Activated CD4-positive, CD25-positive, alpha-beta regulatory T cell treated with anti-CD3 and anti-CD28 coated beads, Interleukin-2, amount 50 U/mL, for 24 hours (primary cell): ENCODE results near the gene UNC119.
"Not testable (repeated sequence)": the region's sequence is repeated elsewhere in the genome, so short reads cannot be mapped to it uniquely, and the experiment has no call there.

Source experiments
- ATAC-seq, 2 donors: fragments of 150-1000 bp; cut with Tn5 transposase; one replicate each; pipeline ENCODE4 v1.10.0; 2021; ENCODE audit warnings: mild to moderate bottlenecking in 1 of 2, moderate library complexity in 1 of 2

The UNC119 gene

DNA sequence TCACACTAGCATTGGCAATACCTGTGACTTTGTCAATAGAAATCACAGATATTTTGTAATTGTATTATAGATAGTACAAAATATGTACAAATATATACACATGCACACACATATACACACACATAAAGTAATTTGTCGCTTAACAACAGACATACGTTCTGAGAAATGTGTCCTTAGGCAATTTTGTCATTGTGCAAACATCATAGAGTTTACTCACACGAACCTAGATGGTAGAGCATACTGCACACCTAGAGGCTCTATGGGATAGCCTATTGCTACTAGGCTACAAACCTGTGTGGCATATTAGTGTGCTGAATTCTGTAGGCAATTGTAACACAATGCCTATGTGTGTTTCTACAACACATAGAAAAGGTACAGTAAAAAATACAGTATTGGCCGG, 11.0 kb downstream of the UNC119 start:
- ATAC-seq = no peak

DNA sequence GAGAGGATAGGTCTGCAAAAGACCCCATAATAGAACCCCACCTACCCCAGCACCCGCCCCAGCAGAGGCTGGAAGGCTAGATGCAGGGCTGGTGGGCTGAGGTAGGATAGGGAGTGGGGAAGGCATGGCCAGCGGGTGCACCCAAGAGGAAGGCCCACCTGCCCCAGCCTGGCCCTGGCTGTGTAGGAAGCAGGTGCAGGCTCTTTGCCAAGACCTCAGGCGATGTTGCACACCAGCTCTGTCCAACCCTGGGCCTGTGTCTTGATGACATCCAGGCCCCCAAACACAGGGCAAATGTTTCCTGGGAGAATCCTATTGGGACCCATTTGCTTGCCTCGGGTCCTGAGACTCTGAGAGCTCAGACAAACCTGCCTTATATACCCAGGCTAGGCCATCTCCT, 12.2 kb downstream of the UNC119 start:
- ATAC-seq = no peak

DNA sequence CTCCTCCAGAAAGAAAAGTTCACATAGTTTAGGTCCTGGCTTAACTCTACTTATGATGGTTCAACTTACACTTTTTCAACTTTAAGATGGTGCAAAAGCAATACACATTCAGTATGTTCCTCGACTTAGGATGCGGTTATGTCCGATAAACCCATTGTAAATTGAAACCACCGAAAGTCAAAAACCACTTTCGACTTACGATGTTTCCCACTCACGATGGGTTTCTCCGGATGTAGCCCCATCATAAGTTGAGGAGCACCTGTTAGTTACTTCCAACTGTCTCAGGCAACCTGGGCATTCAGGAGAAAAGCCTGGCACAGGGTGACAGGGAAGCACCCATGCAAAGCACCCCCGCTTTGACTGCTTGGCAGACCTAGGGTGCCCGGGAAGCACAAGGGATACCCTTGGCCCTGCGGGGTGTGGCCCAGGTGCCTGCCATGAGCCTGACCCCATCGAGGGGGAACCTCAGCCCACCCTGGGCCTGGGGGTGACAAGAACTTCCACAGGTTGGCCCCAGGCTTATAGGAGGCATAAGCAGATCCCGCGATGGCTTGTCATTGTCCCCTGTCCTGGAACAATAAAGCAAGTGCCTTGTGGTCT, 14.0 kb downstream of the UNC119 start:
- ATAC-seq = no peak

DNA sequence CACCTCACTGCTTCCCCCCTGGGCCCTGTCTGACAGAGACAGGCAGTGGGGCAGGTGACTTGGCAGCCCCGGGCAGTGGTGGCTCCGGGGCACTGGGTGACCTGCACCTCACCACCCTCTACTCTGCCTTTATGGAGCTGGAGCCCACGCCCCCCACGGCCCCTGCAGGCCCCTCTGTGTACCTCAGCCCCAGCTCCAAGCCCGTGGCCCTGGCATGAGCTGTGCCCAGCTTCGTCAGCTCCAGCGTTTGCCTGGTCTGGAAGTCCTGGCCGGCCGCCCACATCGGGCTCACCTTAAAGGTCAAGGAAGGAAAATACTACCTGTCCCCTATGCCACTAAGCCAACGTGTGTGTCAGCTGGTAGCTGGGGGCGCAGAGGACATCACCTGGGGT, 15.2 kb downstream of the UNC119 start:
- ATAC-seq = no peak

DNA sequence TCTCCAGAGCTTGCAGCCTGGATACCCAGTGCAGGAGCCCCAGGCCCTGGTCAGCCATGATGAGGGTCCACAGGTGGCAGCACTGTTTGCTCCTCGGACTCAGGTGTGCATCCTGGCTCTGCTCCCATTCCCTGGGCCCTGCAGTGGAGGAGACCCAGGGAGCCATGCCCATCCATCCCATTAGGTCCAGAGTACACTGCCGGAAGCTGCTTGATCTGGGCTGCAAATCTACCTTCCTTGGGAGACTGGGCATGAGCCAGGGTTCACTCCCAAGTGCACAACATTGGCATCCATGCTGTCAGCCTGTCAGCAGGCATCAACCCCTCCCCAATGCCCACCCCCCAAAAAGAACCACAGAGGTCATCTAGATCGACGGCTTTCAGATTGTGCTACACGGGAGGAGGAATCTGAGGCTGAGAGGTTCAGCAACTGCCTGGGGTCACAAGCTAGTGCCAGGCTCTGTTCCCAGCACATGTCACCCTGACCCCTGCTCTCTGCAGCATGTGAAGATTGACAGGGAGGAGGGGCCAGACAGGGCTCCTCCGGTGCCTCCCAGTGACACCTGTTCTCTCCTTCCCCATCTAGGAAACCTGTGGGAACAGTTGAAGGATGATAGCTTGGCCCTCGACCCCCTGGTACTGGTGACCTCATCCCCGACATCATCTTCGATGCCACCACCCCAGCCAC, 15.7 kb downstream of the UNC119 start:
- no peak for ATAC-seq

DNA sequence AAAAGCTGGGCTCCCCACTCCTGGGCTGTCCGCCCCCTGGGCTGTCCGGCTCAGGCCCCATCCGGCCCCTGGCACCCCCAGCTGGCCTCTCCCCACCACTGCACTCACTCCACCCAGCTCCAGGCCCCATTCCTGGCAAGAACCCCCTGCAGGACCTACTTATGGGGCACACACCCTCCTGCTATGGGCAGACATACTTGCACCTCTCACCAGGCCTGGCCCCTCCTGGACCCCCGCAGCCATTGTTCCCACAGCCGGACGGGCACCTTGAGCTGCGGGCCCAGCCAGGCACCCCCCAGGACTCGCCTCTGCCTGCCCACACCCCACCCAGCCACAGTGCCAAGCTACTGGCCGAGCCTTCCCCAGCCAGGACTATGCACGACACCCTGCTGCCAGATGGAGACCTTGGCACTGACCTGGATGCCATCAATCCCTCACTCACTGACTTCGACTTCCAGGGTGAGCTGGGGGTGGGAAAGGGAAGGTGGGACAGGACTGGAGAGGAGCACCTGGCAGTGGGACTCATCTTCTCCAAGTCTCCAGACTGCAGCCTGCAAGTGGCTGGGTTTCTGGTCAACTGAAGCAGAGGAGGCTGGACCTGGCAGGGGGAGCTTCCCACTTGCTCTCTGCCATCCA, 17.6 kb downstream of the UNC119 start:
- no peak for ATAC-seq

DNA sequence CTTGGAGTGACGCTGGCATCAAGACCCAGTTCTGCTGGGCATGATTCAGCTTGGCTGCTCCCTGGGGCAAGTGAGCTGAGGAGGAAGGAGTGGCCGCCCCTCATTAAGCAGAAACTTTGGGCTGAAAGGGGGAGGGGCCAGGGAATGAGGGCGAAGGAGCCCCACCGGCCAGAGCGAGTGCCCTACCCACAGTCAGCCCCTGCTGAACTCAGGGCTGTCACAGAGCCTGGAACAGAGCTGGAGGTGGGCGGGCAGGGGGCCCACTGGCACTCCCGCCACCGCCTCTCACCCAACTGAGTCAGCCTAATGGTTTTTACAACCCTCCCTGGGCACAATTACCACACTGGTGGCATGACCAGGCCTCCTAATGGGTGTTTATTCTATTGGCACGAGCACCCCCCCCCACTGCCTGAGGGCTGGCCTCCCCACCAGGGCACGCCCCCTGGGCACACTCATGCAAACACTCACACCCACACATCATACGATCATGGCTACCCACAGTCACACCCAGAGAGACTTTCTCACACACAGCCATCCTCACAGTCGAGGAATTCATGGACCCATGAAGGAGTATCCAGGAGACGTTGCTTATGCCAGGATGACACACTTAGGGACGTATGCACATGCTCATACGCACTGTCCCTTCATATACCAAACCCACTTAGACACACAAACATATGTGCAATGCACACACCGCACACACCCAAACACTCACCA, 19.2 kb downstream of the UNC119 start:
- no peak for ATAC-seq

DNA sequence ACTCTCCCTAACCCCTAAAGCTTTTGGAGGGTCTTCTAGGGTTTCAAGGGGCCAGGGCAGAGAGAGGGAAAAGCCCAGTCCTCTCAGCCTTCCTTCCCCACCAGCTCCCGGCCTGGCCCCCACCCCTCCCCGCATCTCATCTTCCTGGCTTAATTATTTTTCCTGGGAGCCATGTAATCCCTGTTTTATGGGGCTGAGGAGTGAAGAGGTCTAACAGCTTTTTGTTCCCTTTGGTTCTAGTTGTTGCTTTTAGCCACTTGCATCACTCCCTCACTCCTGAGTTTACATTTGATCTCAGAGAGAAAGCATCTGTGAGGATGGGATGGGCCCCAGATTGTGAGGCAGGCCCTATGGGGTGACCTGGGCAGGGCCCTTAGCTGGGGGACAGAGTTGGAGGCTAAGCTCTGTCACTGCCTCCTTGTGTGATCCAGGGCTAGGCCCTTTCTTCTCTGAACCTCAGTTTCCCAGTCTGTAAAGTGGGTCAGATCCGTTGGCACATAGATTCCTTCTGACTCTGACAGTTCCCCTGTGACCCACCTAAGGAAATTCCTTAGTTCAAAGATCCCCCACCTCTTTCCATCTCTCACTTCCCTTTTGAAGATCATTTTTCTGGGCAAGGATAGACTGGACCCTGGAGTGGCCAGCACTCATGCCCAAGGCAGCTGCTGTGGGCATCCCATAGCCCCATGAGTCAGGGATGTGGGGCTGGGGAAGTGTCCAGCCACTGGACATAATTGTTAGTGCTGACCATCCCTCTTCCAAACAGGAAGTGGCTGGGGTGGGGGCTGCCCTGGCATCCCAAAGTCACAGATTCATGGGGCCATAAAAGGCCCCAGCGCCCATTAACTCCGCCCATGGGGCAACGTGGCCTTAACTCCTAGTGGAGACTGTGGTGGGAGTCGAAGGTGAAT, 20.1 kb downstream of the UNC119 start:
- ATAC-seq = no peak

DNA sequence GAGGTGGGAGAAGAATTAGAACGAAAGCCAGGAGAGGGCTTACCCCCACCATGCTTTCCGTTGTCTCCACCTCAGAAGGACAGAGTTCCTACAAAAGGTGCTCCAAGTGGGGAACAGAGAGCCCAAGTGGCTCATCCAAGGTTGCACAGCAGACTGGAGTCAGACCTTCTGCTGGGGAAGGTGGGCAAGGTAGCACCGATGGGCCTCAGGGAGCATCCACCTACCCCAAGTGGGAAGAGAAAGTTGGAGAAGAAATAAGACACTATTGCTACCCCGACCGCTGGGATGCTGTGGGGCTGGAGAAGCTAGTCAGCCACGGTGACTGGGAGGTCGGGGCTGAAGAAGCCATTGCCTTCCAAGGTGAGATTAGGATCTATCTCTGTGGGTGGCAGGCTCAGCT, 21.5 kb downstream of the UNC119 start:
- no peak for ATAC-seq

DNA sequence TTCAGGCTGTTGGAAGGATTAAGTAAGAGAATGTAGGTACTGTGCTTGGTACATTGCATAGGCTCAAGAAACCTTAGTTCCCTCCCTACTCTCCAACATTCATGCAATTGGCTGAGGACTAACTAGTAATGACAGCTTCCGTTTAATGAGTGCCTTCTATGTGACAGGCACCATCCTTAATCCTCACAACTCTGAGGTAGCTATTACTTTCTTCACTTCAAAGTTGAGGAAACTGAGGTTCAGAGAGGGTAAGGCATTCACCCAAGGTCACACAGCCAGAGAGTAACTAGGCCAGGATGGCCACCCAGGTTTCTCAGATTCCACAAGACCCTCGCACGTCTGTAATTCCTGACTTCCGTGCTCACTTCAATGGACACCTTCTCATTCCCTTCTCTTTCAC, 22.2 kb downstream of the UNC119 start:
- no peak for ATAC-seq

DNA sequence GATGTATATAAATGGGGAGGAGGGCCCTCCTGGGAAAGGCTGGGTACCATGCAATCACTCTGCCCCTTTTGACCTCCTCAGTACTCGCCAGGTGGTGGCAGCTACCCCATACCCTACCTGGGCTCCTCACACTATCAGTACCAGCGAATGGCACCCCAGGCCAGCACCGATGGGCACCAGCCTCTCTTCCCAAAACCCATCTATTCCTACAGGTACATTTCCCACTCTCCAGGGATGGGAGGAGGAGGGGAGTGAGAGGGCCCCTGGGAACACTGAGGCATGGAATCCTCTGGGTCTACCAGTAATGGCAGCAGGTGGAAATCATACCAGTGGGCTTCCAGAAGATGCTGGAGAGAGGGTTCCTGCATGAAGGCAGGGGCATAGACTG, 23.4 kb downstream of the UNC119 start:
- ATAC-seq = no peak

DNA sequence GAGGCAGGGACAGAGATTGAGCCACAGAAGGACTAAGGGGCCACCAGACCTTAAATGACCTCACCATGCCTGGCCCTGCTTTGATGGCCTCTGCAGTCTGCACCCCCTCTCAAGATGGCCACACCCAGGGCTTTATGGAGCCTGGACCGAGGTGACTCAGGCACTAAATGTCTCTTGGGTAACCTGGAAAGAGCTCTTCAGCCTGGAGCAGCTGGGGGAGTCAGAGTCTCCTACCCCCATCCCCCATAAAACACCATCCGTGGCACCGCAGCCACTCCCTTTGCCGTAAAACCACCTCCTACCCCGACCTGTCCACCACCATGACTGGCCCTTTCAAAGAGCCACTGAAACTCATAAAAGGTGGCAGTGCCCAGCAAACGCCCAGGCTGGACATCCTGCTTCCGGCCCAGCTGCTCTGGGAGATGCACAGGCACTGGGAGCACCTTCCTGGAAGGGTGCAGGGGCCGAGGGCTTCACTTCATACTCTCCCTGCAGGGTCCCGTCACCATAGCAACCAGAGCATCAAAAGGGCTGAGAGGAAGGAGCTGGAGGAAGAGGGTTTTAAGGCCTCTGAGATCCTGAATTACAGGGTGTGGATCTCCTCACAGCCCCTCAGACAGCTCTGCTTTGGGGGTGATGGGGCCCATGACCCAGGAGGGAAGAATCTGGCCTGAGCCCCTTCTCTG, 24.0 kb downstream of the UNC119 start:
- no peak for ATAC-seq

DNA sequence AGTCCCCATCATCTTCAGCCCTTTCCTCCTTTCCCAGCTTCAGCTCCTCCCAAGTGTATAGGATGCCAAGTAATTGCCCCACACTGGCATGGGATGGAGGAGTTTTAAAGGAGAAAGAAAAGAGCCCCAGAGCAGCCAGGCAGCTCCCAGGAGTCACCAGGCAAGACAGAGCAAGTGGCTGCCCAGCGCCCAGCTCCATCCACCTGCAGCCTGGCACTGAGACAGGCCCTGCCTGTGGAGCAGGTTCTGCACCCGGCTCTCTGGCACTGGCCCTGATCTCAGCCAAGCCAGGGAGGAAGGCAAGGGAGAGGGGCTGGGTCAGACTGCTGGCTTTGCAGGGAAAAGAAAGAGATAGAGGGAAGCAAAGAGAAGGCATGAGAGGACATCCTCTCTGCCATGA, 24.6 kb downstream of the UNC119 start:
- ATAC-seq = no peak

DNA sequence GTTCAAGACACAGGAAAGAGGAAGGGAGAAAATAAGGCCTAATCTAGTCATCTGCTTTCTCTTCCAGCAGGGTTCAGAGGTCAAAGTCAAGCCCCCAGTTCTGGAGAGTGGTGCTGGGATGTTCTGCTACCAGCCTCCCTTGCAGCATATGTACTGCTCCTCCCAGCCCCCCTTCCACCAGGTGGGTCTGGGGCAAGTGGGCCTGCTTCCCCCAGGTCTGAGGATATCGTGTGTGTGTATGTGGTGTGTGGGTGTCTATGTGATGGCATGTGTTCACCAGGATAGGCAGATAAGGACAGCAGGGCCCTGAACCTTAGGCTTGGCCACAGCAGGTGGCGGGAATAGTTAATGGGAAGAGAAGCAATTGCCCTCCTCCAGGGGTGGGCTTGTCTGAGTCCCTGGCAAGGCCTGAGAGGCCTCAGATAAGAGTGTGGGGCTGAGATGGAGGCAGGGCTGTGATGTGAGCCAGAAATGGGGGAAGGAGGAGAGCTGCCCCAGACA, 25.2 kb downstream of the UNC119 start:
- ATAC-seq = no peak

DNA sequence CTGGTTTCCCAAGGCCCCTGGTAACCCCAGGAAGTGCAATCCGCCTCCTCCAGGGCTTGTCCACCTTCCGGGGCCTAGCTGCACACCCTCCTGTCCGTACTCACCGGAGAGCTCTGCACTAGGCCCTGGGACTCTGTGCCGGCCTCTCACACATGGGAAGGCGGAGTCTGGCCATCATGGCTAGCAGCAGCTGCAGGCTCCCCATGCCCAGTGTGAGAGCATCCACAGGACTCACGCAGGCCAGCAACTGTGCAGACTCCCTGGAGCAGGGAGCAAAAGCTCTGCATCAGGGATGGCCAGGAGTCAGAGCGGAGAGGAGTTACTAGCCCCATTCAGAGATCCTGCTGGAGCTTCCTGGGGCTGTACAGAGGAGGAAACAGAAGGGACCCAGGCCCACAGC, 26.0 kb downstream of the UNC119 start:
- no peak for ATAC-seq

DNA sequence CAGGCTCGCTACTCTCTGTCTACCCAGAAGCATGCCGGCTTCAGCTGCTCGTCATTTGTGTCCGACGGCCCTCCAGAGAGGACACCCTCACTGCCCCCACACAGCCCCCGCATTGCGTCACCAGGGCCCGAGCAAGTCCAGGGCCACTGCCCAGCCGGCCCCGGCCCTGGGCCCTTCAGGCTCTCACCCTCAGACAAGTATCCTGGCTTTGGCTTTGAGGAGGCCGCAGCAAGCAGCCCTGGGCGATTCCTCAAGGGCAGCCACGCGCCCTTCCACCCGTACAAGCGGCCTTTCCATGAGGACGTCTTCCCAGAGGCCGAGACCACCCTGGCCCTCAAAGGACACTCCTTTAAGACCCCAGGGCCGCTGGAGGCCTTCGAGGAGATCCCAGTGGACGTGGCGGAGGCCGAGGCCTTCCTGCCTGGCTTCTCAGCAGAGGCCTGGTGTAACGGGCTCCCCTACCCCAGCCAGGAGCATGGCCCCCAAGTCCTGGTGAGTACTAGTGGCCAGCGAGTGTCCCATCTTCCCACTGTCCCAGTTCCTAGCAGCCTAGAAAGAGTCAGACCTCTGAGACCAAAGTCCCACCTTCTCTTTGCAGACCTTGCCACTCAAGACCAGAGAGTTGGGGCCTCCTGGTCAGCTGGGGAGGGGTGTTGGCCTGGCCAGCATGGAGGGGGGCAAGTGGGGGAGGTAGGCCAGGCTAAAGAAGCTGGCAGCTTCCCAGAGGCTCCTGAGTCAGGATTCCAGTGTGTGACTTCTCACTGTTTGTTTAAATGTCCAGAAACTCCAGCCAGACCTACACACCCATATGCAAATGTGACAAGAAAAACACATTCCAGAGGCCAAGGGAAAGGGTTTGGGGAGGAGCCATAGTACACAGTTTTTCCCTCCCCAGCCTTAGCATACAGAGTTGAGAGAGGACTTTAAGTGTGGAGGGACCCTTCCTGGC, 27.7 kb downstream of the UNC119 start:
- no peak for ATAC-seq

DNA sequence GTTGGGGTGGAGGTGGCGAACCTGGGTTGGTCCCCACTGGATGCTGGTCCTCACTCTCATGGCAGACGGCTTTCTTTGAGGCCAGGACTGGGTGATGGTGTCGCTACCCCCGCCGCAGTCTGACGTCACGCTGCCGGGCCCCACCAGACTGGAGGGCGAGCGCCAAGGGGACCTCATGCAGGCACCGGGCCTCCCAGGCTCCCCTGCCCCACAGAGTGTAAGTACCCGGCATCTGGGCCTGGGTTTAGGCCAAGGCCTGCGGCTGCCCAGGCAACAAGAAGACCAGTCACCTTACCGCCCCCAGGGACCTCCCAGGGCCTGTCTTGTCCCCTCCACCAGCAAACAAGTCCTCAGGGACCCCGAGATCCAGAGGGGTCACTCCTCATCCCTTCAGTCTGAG, 28.5 kb downstream of the UNC119 start:
- no peak for ATAC-seq

DNA sequence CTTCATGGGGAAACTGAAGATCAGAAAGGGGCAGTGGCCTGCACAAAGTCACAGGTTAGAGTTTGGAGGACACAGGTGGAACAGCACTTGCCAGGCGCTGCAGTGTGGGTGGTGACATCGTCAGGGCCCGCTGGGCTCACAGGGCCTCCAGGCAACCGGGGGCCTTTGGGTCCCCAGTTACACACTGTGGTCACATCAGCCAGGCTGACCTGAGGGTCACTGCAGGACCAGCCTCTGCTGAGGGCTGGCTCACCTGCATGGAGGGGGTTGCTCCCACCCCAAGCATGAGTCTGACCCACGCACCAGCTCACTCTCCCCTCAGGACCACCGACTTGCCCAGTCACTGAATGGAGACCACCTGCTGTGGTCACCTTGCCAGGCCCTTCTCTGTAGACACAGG, 29.2 kb downstream of the UNC119 start:
- ATAC-seq = no peak

DNA sequence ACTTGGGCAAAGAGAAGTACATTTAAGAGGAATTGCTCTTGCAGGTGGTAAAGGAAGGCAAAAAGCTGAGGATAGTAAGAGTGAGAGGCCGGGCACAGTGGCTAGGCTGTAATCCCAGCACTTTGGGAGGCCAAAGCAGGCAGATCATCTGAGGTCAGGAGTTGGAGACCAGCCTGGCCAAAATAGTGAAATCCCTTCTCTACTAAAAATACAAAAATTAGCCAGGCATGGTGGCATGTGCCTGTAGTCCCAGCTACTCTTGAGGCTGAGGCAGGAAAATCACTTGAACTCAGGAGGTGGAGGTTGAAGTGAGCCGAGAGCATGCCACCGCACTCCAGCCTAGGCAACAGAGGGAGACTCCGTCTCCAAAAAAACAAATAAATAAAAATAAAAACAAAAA, 30.1 kb downstream of the UNC119 start:
- ATAC-seq = not testable (repeated sequence)

DNA sequence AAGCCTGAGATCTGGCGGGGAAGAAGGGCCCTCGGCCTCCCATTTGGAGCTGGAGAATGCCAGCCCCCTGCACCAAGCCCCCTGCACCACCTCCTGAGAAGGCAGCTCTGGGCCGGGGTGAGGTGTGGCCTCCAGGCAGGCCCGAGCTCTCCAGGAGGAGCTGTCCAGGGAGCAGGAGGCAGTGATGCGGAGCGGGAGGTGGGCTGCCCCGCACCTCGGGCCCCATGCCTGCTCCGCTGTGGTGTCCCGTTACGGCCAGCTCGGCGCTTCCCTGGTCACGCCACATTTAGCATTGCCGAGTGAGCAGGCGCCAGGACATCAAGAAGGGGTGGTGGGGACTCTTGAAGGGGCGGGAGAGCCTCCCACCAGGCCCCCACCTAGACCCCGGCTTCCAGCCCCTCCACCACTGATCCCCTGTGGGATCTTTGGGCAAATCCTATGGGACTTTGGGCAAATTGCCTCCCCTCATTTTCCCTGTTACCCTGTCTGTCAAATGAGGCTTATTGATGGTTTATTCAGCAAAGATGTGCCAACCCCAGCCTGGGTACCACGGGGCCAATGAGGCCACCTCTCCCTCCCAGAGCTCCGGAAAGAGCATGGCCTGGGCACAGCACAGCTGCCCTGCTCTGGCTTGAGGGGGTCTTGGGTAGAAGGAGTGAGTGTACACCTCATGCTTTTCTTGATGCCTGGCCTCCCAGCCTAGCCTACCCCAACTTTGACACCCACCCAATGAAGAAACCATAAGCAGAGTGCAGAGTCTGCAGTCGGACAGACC, 30.9 kb downstream of the UNC119 start:
- ATAC-seq = no peak
